Effector memory CD4-positive, alpha-beta T cell (primary cell): Measurements from ENCODE around the gene TMCC1.

ENCODE experiments used
- DNase-seq, 3 donors: peaks; one replicate each; pipeline ENCODE4 v3.0.0-alpha.2; 2020
- H3K27ac ChIP-seq: 2 replicates; pipeline ENCODE4 v1.7.0; 2013; ENCODE audit warnings: mild to moderate bottlenecking, low read length, moderate library complexity; ENCODE audit not compliant: insufficient read depth, poor library complexity, severe bottlenecking
- H3K27me3 ChIP-seq: replicated peaks from 2 replicates; pipeline ENCODE4 v1.7.0; 2013; ENCODE audit warnings: mild to moderate bottlenecking, low read length; ENCODE audit not compliant: insufficient read depth, control insufficient read depth, poor library complexity, severe bottlenecking
- H3K36me3 ChIP-seq: 2 replicates; pipeline ENCODE4 v1.7.0; 2013; ENCODE audit warnings: mild to moderate bottlenecking, low read length, moderate library complexity; ENCODE audit not compliant: control insufficient read depth, insufficient read depth
- H3K4me1 ChIP-seq: 2 replicates; pipeline ENCODE4 v1.7.0; 2013; ENCODE audit warnings: low read length, mild to moderate bottlenecking; ENCODE audit not compliant: control insufficient read depth, insufficient read depth, poor library complexity, severe bottlenecking
- H3K4me3 ChIP-seq: 2 replicates; pipeline ENCODE4 v1.7.0; 2013; ENCODE audit warnings: low read length, low read depth, mild to moderate bottlenecking; ENCODE audit not compliant: insufficient read depth, poor library complexity, severe bottlenecking
- H3K9me3 ChIP-seq: 2 replicates; pipeline ENCODE4 v1.7.0; 2013; ENCODE audit warnings: mild to moderate bottlenecking, low read length, moderate library complexity; ENCODE audit not compliant: control insufficient read depth

Gene TMCC1

DNA sequence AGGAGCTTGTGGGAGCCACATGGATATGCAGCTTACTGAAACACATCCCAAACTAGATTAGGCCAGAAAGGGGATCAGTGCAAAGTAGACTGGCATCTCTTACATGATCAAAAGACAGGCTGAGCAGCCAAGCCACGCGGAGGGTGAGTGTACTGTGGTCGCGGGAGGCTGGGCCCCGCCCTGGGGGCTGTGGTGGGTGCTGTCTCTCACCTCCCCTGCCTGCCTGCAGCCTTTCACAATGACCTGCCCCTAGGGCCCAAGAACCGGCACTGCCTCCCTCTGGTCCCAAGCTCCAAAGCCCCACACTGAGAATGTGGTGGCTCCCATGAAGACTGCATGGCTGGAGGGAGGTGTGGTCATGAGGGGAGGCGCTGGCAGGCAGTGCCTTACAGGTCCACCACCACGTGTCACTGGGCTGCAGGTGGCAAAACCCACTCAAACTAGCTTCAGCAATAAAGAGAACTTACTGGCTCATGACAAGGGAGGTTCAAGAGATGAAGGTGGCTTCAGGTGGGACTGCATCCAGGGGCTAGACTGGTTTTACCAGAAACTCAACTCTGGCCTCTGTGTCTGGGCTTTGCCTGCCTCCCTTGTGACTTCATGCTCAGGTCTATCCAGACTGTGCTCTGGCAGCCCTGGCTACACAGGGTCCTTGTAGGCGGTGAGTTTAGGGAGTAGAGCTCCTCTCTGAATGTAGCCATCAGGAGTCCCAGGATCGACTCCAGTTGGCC, 259.6 kb downstream of the TMCC1 start:
- H3K27me3 ChIP-seq: no peaks in the 10 kb centered on the region
- no peaks in the 10 kb centered on the region for H3K36me3 ChIP-seq
- H3K4me1 ChIP-seq: no peaks in the 10 kb centered on the region
- DNase-seq: no peak
- H3K4me3 ChIP-seq: no peak overlapping the region
- no peaks in the 10 kb centered on the region for H3K9me3 ChIP-seq
- H3K27ac ChIP-seq: no peak overlapping the region

DNA sequence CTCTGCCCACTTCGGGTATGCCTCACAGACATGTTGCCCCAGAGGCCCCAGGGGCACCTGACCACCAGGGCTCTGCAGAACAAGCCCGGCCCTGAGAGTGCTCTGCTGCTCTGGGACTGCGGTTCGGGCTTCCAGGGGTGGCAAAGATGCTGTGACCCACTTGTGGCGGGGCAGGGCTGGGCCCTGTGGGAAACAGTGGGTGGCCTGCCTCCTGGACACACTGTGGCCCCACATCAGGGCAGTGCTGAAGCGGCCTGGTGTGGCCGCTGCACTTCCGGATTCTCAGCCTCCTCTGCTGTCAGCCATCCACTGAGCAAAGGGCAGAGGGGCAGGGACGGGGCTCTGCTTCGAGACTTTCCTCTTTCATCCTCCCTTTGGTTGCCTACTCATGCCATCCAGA, 260.5 kb downstream of the TMCC1 start:
- Histone ChIP-seq H3K36me3 (no peaks in the 10 kb centered on the region), H3K27ac (no peak overlapping the region), H3K9me3 (no peaks in the 10 kb centered on the region), H3K4me1 (no peaks in the 10 kb centered on the region), H3K27me3 (no peaks in the 10 kb centered on the region), H3K4me3 (no peak overlapping the region)
- no peak for DNase-seq

DNA sequence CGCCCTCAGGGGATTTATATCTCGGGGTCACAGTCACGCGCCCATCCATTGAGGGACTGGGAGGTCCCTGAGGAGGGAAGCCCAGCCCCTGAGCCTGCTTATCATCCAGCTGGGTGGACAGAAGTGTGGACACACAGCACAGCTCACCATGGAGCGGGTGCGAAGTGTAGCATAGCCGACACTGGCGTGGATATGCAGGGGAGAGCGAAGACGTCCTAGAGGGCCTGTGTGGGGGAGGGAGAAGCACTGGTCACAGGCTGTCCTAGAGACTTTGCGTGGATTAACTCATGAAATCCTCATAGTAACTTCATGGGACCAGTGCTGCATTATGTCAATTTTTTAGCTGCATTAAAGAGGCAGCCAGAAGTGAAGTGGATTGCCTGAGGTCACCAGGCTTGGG, 261.0 kb downstream of the TMCC1 start:
- H3K4me1 ChIP-seq: no peaks in the 10 kb centered on the region
- DNase-seq: no peak
- no peak overlapping the region for H3K27ac ChIP-seq
- no peak overlapping the region for H3K4me3 ChIP-seq
- no peaks in the 10 kb centered on the region for H3K27me3 ChIP-seq
- no peaks in the 10 kb centered on the region for H3K9me3 ChIP-seq
- H3K36me3 ChIP-seq: no peaks in the 10 kb centered on the region

DNA sequence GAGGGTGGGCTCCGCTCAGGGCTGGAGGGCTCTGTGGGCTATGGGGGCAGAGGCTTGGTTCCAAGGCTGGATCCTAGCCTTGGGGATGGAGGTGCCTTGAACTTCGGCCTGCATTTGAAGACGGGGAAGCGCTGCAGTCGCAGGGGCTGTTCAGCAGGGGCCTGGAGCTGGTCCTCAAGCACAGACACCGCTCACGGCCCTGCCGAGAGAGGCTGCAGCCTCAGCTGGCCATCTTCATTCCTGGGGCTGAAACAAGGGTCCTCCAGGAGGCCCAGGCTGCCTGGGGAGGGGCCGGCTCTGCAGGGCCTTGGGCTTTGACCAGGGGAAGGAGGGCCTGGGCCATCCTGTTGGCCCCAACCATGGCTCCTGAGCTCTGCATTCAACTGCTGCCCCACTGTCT, 261.5 kb downstream of the TMCC1 start:
- DNase-seq: no peak
- Histone ChIP-seq H3K27me3 (no peaks in the 10 kb centered on the region), H3K4me1 (peaks cover 2% of the 10 kb centered on the region), H3K36me3 (no peaks in the 10 kb centered on the region), H3K27ac (no peak overlapping the region), H3K9me3 (no peaks in the 10 kb centered on the region), H3K4me3 (no peak overlapping the region)

DNA sequence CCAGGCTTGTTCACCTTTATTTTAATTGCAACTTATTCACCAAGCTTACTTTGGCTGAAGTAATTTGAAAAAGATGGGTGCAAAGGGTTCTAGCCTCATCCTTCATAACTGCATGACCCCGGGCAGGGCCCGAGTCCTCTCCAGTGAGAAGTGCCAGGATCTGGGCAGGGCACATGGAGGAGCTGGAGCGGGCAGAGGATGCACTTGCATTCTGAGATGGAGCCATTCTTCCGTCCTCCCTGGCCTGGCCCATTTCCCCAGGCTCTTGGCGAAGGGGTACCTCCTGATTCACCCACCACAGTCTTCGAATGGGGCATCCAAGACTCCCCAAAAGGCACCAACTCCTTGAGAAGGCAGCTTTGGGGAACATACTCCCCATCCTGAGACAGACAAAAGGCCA, 264.5 kb downstream of the TMCC1 start:
- Histone ChIP-seq H3K36me3 (no peaks in the 10 kb centered on the region), H3K4me1 (peaks cover 10% of the 10 kb centered on the region), H3K9me3 (no peaks in the 10 kb centered on the region), H3K4me3 (no peak overlapping the region), H3K27ac (no peak overlapping the region), H3K27me3 (no peaks in the 10 kb centered on the region)
- DNase-seq: no peak

DNA sequence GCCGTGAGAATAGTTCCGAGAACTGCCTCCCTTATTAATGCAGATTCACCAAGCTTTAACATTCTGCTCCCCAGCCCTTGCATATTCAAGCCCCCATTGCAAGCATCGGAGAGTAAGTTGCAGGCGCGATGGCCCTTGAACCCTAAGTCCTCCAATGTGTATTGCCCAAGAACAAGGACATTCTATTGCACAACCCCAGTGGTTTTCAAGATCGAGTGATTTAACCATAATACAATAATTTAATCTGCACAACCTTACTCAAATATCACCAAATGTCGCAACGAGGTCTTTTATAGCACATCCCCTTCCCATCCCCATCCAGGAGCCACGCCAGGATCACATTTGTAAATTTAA, 265.4 kb downstream of the TMCC1 start:
- H3K27me3 ChIP-seq: no peaks in the 10 kb centered on the region
- H3K4me1 ChIP-seq: peaks cover 10% of the 10 kb centered on the region
- DNase-seq: no peak
- H3K36me3 ChIP-seq: no peaks in the 10 kb centered on the region
- no peaks in the 10 kb centered on the region for H3K9me3 ChIP-seq
- no peak overlapping the region for H3K27ac ChIP-seq
- peak overlapping the region; percentile 66 for H3K4me3 ChIP-seq

DNA sequence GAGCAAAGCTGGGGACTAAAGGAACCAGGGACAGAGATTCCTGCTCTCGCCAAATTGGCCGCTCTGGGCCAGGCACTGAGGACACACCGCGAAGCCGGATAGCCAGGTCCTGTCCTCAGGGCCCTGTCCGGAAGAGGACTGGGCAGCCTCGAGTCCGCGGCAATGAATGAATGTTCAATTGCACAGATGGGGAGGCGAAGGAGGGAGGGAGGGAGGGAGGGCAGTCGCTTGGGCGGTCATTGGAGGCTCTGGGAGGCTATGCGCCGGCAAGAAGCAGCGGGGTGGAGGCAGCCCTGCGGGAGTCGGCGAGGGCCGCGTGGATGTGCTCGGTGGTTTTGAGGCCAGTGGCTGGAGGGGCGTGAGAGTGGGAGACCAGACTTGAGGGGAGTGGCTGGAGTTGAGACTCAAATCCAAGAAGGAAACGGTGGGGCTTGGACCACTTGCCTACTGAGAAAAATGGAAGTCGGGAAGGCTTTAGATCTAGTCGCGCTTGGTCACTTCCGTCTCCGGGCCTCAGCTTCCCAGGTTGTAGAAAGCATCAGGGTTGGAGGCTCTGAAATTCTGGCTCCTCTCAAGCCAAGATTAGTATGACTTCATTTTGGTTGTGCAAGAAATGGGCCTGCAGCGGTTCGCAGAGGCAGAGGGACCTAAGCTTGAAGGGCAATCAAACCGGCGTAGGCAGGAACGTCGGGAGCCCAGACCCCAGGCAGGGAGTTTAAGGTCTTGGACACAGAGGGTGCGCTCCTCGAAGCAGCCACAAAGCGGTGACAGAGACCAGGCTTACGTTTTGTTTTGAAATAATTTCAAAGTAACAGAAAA, 266.0 kb downstream of the TMCC1 start:
- peak; percentile 35 to 52 (median 44) for DNase-seq
- H3K4me3 ChIP-seq: peak overlapping the region; percentile 66
- no peaks in the 10 kb centered on the region for H3K27me3 ChIP-seq

DNA sequence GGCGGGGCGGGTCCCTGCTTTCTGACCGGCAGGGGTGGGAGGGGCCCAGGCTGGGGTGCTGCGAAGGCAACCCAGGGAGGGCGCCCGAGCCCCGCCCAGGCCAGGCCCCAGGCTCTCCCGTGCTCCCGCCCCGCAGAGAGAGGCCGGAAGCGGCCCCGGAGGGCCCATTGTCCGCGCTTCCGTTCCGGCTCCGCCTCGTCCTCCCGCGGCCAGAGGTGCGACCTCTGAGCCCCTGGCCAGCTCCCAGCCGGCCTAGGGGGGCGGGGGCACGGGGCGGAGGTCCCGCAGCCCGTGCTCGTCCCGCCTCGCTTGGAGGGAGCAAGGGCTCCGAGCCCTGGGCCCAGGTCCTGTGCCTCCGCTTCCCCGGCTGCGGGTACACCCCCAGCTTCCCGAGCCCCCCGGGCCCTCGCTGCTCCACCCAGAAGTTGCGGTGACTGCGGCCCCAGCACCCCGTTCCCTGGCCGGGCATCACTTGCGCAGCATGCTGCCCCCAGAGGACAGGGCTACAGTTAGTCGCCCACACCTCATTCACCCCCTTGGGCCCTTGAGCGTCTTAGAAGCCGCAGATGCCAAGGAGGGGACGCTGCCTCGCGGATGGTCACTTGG, 266.7 kb downstream of the TMCC1 start:
- H3K4me1 ChIP-seq: peaks cover 10% of the 10 kb centered on the region
- H3K4me3 ChIP-seq: peak overlapping the region; percentile 66
- no peak overlapping the region for H3K27ac ChIP-seq
- no peaks in the 10 kb centered on the region for H3K9me3 ChIP-seq
- peak; percentile 26 to 46 (median 30) for DNase-seq
- no peaks in the 10 kb centered on the region for H3K27me3 ChIP-seq
- H3K36me3 ChIP-seq: no peaks in the 10 kb centered on the region

More for the DNA sequence above, 266.0 kb downstream of the TMCC1 start:
- no peak overlapping the region for H3K27ac ChIP-seq
- H3K4me1 ChIP-seq: peaks cover 10% of the 10 kb centered on the region
- H3K36me3 ChIP-seq: no peaks in the 10 kb centered on the region
- no peaks in the 10 kb centered on the region for H3K9me3 ChIP-seq

DNA sequence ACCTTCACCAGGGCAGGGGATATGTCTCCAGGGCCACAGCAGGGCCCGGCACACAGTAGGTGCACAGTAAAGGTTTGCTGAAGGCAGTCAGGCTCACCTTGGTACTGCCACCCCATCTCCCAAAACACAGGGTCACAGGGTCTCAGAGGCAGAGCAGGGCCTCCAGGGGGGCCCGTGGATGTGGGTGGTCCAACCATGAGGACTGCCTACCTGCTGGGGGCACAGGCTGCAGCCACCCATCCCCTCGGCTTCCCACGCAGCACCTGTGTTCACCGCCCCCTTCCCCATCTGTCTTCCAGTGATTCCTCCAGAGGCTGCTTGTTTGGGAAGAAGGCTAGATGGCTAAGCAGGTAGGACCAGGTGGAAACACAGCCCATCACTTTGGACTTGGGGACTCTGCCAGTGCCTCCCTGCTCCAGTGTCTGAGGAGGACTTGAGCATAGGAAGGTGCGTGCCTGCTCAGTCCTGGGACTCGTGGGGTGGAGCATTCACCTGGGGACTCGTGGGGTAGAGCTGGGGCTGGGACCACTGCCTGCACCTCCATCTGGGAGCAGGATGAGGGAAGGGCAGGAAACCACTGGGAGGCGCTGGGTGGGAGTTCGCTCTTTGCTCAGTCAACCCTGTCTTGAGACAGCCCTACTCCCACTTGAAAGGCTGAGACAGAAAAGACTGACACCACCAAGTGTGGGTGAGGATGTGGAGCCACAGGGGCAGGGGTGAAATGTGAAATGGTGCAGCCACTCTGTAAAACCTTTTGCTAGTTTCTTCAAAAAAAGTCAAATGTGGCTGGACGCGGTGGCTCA, 268.2 kb downstream of the TMCC1 start:
- Histone ChIP-seq H3K27ac (no peak overlapping the region), H3K9me3 (no peaks in the 10 kb centered on the region), H3K36me3 (no peaks in the 10 kb centered on the region), H3K4me3 (no peak overlapping the region), H3K27me3 (no peaks in the 10 kb centered on the region), H3K4me1 (peaks cover 10% of the 10 kb centered on the region)
- DNase-seq: no peak
